Stimulated activated CD4-positive, alpha-beta T cell treated with anti-CD3 and anti-CD28 coated beads, Interleukin-1b, Interleukin-23, amount 100 ng/mL, for 1 hour (primary cell): ENCODE results near the gene SLC34A2.

Experiments used
- DNase-seq, 2 donors: peaks; one replicate each; pipeline ENCODE4 v3.0.0-alpha.2; 2020; ENCODE audit warnings: low read depth in 2 of 2

Gene SLC34A2

DNA sequence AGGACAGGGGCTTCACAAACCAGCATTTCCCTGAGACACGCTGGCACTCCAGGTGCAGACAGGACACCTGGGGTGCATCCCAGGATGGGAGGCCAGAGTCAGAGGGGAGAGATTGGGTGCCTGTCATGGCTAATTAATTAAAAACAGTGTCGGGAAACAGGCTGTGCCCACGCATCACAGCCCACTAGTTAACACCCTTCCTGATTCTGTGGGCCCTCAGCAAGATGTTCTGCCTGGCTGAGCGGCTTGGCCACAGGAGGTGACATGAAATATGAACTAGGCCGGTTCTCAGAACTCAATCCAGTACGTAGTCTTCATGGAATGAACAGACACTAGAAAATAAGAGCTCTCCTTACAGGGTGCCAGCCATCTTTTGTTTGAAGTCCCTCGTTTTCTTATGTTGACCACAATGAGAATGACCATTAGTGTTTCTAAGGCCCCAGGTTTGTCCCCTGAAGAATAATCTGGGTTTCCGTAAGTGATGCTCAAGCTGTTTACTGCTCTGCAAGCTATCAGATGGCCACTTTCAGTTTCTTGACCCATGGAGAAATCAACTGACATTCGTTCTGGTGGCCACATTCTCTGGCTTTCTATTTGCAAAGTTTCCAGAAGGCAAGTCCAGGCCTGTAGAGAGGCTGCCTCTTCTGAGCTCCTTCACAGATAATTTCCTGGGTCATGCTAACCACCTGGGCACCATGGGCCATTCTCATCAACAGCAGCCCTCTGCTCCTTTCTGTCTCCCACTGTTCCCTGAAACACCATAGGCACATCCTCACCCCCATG lies 72.3 kb downstream of the SLC34A2 start:
- no peak for DNase-seq
